H9 (cell line): ENCODE results near the gene YTHDC2. TPM values are rescaled to one million over a fixed set of nuclear protein-coding genes. Genes with fewer than 3 reads are reported as not detected.
"Not testable (repeated sequence)": the region's sequence is repeated elsewhere in the genome, so short reads cannot be mapped to it uniquely, and the experiment has no call there.

Experiments
- DNase-seq: peaks from one replicate; pipeline ENCODE4 v3.0.0-alpha.2; 2017
- H2AFZ ChIP-seq: one replicate; pipeline ENCODE4 v1.6.1; 2013; ENCODE audit warnings: mild to moderate bottlenecking, low read length, control low read depth, moderate library complexity
- H2AK5ac ChIP-seq: 2 replicates; pipeline ENCODE4 v1.6.1; 2013; ENCODE audit warnings: low read length, control low read depth, mixed read lengths; ENCODE audit not compliant: insufficient read length
- H2BK120ac ChIP-seq: one replicate; pipeline ENCODE4 v1.6.1; 2013; ENCODE audit warnings: low read depth, mild to moderate bottlenecking, low read length, control low read depth, inconsistent platforms; ENCODE audit not compliant: poor library complexity, severe bottlenecking
- H2BK12ac ChIP-seq: 2 replicates; pipeline ENCODE4 v1.6.1; 2013; ENCODE audit warnings: low read length, control low read depth, mixed read lengths, low read depth; ENCODE audit not compliant: insufficient read length
- H2BK15ac ChIP-seq: 2 replicates; pipeline ENCODE4 v1.6.1; 2013; ENCODE audit warnings: low read depth, low read length, control low read depth
- H2BK20ac ChIP-seq: one replicate; pipeline ENCODE4 v1.6.1; 2013; ENCODE audit warnings: low read depth, mild to moderate bottlenecking, low read length, control low read depth, inconsistent platforms; ENCODE audit not compliant: poor library complexity, severe bottlenecking
- H2BK5ac ChIP-seq: 2 replicates; pipeline ENCODE4 v1.6.1; 2013; ENCODE audit warnings: low read length, control low read depth, mixed read lengths; ENCODE audit not compliant: insufficient read length
- H3K14ac ChIP-seq: 2 replicates; pipeline ENCODE4 v1.6.1; 2013; ENCODE audit warnings: low read length, control low read depth; ENCODE audit not compliant: insufficient read depth
- H3K18ac ChIP-seq: 2 replicates; pipeline ENCODE4 v1.6.1; 2013; ENCODE audit warnings: low read depth, mild to moderate bottlenecking, mixed read lengths, low read length, control low read depth; ENCODE audit not compliant: insufficient read length
- H3K23ac ChIP-seq: 2 replicates; pipeline ENCODE4 v1.6.1; 2013; ENCODE audit warnings: low read length, control low read depth, mixed read lengths, low read depth; ENCODE audit not compliant: insufficient read length
- H3K23me2 ChIP-seq: 2 replicates; pipeline ENCODE4 v1.6.1; 2013; ENCODE audit warnings: low read depth, mild to moderate bottlenecking, mixed read lengths, low read length, control low read depth; ENCODE audit not compliant: insufficient read length, poor library complexity, severe bottlenecking
- H3K27ac ChIP-seq: 2 replicates; pipeline ENCODE4 v1.5.1; 2013; ENCODE audit warnings: low read length, control low read depth, mixed read lengths, low read depth; ENCODE audit not compliant: insufficient read length
- H3K27me3 ChIP-seq: 2 replicates; pipeline ENCODE4 v1.6.1; 2013; ENCODE audit warnings: low read length, control low read depth, inconsistent platforms; ENCODE audit not compliant: insufficient read depth
- H3K4ac ChIP-seq: 2 replicates; pipeline ENCODE4 v1.6.1; 2013; ENCODE audit warnings: low read depth, mild to moderate bottlenecking, control low read depth, inconsistent platforms, low read length, moderate library complexity
- H3K4me1 ChIP-seq: 2 replicates; pipeline ENCODE4 v1.6.1; 2013; ENCODE audit warnings: low read length, control low read depth, inconsistent platforms; ENCODE audit not compliant: insufficient read depth
- H3K4me2 ChIP-seq: 2 replicates; pipeline ENCODE4 v1.6.1; 2013; ENCODE audit warnings: low read length, control low read depth, mixed read lengths; ENCODE audit not compliant: insufficient read length, insufficient read depth
- H3K56ac ChIP-seq: 2 replicates; pipeline ENCODE4 v1.6.1; 2013; ENCODE audit warnings: low read depth, mild to moderate bottlenecking, mixed read lengths, low read length, control low read depth; ENCODE audit not compliant: insufficient read length
- H3K79me1 ChIP-seq: 2 replicates; pipeline ENCODE4 v1.6.1; 2013; ENCODE audit warnings: low read depth, mild to moderate bottlenecking, moderate library complexity, low read length, control low read depth, inconsistent platforms; ENCODE audit not compliant: insufficient read depth, poor library complexity, severe bottlenecking
- H3K79me2 ChIP-seq: 2 replicates; pipeline ENCODE4 v1.6.1; 2013; ENCODE audit warnings: low read length, control low read depth, inconsistent platforms; ENCODE audit not compliant: insufficient read depth
- H3K9ac ChIP-seq: 2 replicates; pipeline ENCODE4 v1.6.1; 2013; ENCODE audit warnings: low read length, control low read depth, mixed read lengths; ENCODE audit not compliant: insufficient read length; ENCODE audit errors: extremely low read depth
- H3K9me3 ChIP-seq: one replicate; pipeline ENCODE4 v1.6.1; 2013; ENCODE audit warnings: low read depth, low read length, inconsistent platforms; ENCODE audit not compliant: control insufficient read depth
- H3T11ph ChIP-seq: one replicate; pipeline ENCODE4 v1.6.1; 2013; ENCODE audit warnings: mild to moderate bottlenecking, low read length, control low read depth, inconsistent platforms
- H4K20me1 ChIP-seq: one replicate; pipeline ENCODE4 v1.6.1; 2013; ENCODE audit not compliant: control insufficient read depth, insufficient read length, insufficient read depth
- H4K5ac ChIP-seq: 2 replicates; pipeline ENCODE4 v1.6.1; 2013; ENCODE audit warnings: low read depth, mild to moderate bottlenecking, mixed read lengths, low read length, control low read depth; ENCODE audit not compliant: insufficient read length
- H4K8ac ChIP-seq: replicated peaks from 2 replicates; pipeline ENCODE4 v1.6.1; 2013; ENCODE audit warnings: low read length, control low read depth, mixed read lengths, low read depth; ENCODE audit not compliant: insufficient read length
- H4K91ac ChIP-seq: 2 replicates; pipeline ENCODE4 v1.6.1; 2013; ENCODE audit warnings: low read depth, mild to moderate bottlenecking, moderate library complexity, mixed read lengths, low read length, control low read depth; ENCODE audit not compliant: insufficient read length
- H3K27ac Mint-ChIP-seq, 3 experiments: 2 replicates in 2 of 3; 3 replicates in 1 of 3; pipeline ENCODE4 v1.8.0; 2020 to 2021; ENCODE audit warnings: mixed read lengths in 3 of 3, mild to moderate bottlenecking in 1 of 3, moderate library complexity in 1 of 3
- H3K27me3 Mint-ChIP-seq: 2 replicates; pipeline ENCODE4 v1.8.0; 2021; ENCODE audit warnings: low read depth, mild to moderate bottlenecking, moderate library complexity, mixed read lengths
- H3K36me3 Mint-ChIP-seq, 3 experiments: 2 replicates in 2 of 3; 3 replicates in 1 of 3; pipeline ENCODE4 v1.8.0; 2020 to 2021; ENCODE audit warnings: low read depth in 3 of 3, mixed read lengths in 3 of 3; ENCODE audit not compliant: insufficient read depth in 1 of 3
- H3K4me1 Mint-ChIP-seq, 2 experiments: 2 replicates each; pipeline ENCODE4 v1.8.0; 2020; ENCODE audit warnings: mixed read lengths in 2 of 2
- H3K4me3 Mint-ChIP-seq, 2 experiments: 2 replicates in 1 of 2; 3 replicates in 1 of 2; pipeline ENCODE4 v1.8.0; 2020 to 2021; ENCODE audit warnings: mild to moderate bottlenecking in 2 of 2, mixed read lengths in 2 of 2, moderate library complexity in 1 of 2
- H3K9me3 Mint-ChIP-seq, 2 experiments: 2 replicates in 1 of 2; 3 replicates in 1 of 2; pipeline ENCODE4 v1.8.0; 2020; ENCODE audit warnings: mild to moderate bottlenecking in 2 of 2, mixed read lengths in 2 of 2, moderate library complexity in 1 of 2
- CTCF ChIP-seq: fragments of 200-600 bp; sonication (generic); conservative IDR thresholded peaks from 3 replicates; pipeline ENCODE4 v1.8.0; 2021; ENCODE audit warnings: antibody characterized with exemption, mild to moderate bottlenecking
- WGBS: extraction: QIAGEN DNeasy Blood & Tissue Kit; methylation state at CpG from one replicate; pipeline ENCODE4 v1.1.7; 2013; ENCODE audit warnings: missing lambda C conversion rate, low lambda C conversion rate, mixed read lengths; ENCODE audit not compliant: insufficient read length; ENCODE audit errors: extremely low coverage; 5-methylcytosine and 5-hydroxymethylcytosine counted together
- total RNA-seq: library from RNA; stranded (reverse); gene quantifications from 2 replicates; pipeline ENCODE4 v1.2.1, GENCODE V29; 2021

The YTHDC2 gene
- total RNA-seq, 1 experiment from 2014 or later, result 22.5 TPM

- Histone ChIP-seq H2BK5ac (no peak overlapping the region), H3K27me3 (no peaks in the 10 kb centered on the region), H3K9me3 (no peaks in the 10 kb centered on the region), H3K23me2 (no peaks in the 10 kb centered on the region), H2BK15ac (no peak overlapping the region), H4K5ac (no peak overlapping the region), H3K4me2 (no peak overlapping the region), H4K91ac (no peak overlapping the region), H2AK5ac (no peak overlapping the region), H2BK12ac (no peak overlapping the region), H4K20me1 (no peaks in the 10 kb centered on the region), H3K18ac (no peak overlapping the region), H3K4me1 (peaks cover 2% of the 10 kb centered on the region; the same call in 1 of the 2 replicates), H3K4ac (no peak overlapping the region), H2BK20ac (no peak overlapping the region), H3K56ac (no peak overlapping the region), H3K79me2 (no peaks in the 10 kb centered on the region; the same call in 1 of the 2 replicates), H2BK120ac (no peak overlapping the region), H3K9ac (no peak overlapping the region), H3T11ph (no peak overlapping the region), H4K8ac (no peak overlapping the region), H3K14ac (no peak overlapping the region), H3K27ac (no peak overlapping the region), H3K79me1 (no peaks in the 10 kb centered on the region), H2AFZ (no peak overlapping the region), H3K23ac (no peak overlapping the region)
- Mint-ChIP-seq H3K27me3 (no peaks in the 10 kb centered on the region), H3K9me3 (no peaks in the 10 kb centered on the region), H3K27ac (peak overlapping the region in 1 of 3 experiments; percentile 1; a peak in 1 of 7 replicates), H3K36me3 (no peaks in the 10 kb centered on the region), H3K4me3 (no peak overlapping the region), H3K4me1 (peaks cover 17 to 18% of the 10 kb centered on the region in 2 experiments)
- DNase-seq, result no peak
- no CpG with 5 or more reads among the region's 1 CpG for WGBS
- TF ChIP-seq CTCF, result no peak
Measured at GRCh38 chr5:113601423-113601822, 87.9 kb downstream of the YTHDC2 start.

- not testable (repeated sequence) for H2BK15ac ChIP-seq, H3K4me2 ChIP-seq, H2BK12ac ChIP-seq, H3K79me2 ChIP-seq, DNase-seq, H3K79me1 ChIP-seq, H3K14ac ChIP-seq, H3K18ac ChIP-seq, H3T11ph ChIP-seq, H3K27me3 ChIP-seq, H3K4me1 ChIP-seq, H3K27ac ChIP-seq, H3K56ac ChIP-seq, H3K36me3 Mint-ChIP-seq, H2BK5ac ChIP-seq, H4K8ac ChIP-seq, H3K9me3 ChIP-seq, H3K27me3 Mint-ChIP-seq, H4K91ac ChIP-seq, H4K20me1 ChIP-seq, H4K5ac ChIP-seq, H2AK5ac ChIP-seq, H3K9ac ChIP-seq, H3K4me3 Mint-ChIP-seq, H2BK20ac ChIP-seq, H3K4ac ChIP-seq, H2BK120ac ChIP-seq, H3K23ac ChIP-seq, H3K4me1 Mint-ChIP-seq, H2AFZ ChIP-seq, H3K23me2 ChIP-seq, H3K27ac Mint-ChIP-seq
- peaks cover 11 to 12% of the 10 kb centered on the region in 2 experiments for H3K9me3 Mint-ChIP-seq
- WGBS, result no CpG with 5 or more reads among the region's 4 CpGs
Measured at GRCh38 chr5:113603246-113603645, 89.8 kb downstream of the YTHDC2 start.
